Measurements from ENCODE around the gene GNL2.
"Not testable (repeated sequence)": the region's sequence is repeated elsewhere in the genome, so short reads cannot be mapped to it uniquely, and the experiment has no call there.

The GNL2 gene

DNA sequence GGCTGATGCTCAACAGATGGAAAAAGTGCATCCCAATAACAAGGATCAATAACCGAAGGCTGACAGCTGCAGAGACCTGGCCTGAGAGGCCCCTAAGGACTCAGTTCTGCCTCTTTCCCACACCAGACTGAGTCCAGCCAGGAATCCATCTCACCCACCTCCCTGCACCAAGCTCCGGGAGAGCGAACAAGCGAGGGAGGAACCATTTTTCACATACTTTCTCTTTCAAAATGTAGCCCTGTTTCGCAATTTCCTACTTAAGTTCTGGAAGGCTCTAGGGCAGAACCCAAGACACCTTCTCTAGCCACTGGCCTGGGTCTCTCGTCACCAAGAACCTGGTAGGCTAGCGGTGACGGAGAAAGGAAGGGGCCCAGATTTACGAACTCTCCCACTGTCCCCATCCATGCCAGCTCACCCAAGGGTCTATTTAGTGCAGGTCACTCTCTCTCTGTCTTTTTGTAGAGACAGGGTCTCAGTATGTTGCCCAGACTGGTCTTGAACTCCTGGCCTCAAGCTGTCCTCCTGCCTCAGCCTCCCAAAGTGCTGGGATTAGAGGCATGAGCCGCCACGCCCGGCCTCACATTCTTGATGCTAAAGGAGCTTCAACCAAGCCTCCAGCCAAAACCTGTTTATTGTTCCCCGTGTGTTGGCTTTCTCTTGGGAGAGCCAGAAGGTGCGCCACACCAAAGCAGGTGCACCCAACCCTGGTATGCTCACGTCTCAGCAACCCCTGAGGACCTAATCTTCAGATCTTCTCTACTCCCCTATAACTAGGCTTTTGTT lies 10.9 kb upstream of the GNL2 start:
- DNase-seq: no peak

DNA sequence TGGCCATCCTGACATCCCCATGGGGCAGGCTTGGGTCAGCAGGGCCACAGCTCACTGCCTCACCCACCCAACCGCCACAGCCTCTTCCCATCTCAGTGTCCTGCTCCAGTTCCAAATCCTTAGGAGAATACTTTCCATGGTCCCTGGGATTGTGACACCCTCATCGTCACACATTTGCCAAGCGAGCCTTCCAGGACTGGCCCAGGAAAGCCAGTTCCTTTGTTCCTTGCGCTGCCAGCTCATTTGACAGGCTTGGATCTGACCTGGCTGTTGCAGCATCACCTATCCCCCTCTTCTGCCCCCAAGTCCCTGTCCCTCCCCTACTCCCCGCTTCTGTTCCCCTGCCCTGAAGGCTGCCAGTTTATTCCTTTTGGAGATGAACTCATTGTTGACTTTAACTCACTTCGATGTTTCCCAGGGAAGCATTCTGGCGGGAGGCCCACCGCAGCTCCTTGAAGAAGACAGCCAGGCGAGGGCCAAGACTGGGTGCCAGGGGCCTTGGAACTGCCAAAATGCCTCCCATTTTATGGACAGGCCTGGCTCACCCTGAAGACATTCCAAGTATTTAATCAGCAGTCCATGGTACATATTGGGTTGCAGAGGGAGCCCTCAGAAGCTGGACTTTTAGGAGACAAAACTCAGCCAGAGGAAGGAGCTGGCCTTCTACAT lies 10.2 kb upstream of the GNL2 start:
- no peak for DNase-seq

DNA sequence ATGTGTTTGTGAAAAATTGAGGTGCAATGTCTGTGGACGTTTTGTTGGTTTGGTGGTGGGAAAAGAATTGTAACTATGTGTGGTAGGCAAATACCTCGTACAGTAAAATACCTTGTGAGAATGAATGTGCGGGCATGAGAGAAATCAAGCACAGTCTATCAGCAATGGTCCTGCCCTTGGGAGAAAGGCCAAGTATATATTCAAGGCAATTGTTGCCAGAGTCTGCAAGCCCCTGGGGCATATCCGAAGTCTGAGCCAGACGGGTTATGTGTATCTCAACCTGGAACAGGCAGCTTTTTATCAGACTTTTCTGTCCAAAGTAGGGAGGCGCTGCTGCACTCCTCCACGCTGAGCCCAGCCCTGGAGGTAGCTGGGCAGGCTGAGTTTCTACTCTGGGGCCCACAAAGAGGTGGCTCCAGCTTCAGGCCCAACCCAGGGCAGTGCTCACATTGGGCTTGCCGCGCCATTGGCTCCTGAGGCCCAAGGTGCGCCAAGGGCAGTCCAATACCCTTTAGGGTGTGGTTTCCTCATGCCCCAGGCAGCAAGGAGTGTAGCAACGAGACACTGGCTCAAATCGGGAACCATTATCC lies 9.4 kb upstream of the GNL2 start:
- DNase-seq: no peak

GRCh38 chr1:37602750-37603694 lies 7.3 kb upstream of the GNL2 start:
- DNase-seq: no peak

GRCh38 chr1:37601441-37601840 lies 5.7 kb upstream of the GNL2 start:
- no peak for DNase-seq

GRCh38 chr1:37599940-37600339 lies 4.2 kb upstream of the GNL2 start:
- no peak for DNase-seq

DNA sequence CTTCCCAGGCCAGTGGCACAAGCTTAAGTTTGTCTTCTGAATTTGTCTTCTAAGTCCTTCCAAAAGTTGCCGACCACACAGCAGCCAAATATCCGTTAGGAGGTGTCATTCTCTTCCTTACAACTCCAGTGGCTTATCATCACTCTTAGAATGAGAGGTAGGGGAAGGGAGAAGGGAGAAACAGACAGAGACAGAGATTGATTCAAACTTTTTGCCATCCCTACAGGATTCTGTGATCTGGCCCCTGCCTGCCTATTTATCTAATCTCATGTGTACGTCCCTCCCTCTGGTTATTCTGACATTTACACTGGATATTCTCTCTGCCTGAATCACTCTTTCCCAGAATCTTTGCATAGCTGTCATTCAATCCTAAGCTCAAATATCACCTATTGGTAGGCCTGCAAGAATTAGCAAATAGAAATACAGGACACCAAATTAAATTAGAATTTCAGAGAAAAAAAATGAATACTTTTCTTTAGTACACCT lies 488 bp upstream of the GNL2 start:
- DNase-seq: no peak

- no peak for DNase-seq
These were observed 2.0 kb downstream of the GNL2 start for GRCh38 chr1:37593726-37594125.

- no peak for DNase-seq
These were observed 6.8 kb downstream of the GNL2 start for GRCh38 chr1:37588939-37589338.

DNA sequence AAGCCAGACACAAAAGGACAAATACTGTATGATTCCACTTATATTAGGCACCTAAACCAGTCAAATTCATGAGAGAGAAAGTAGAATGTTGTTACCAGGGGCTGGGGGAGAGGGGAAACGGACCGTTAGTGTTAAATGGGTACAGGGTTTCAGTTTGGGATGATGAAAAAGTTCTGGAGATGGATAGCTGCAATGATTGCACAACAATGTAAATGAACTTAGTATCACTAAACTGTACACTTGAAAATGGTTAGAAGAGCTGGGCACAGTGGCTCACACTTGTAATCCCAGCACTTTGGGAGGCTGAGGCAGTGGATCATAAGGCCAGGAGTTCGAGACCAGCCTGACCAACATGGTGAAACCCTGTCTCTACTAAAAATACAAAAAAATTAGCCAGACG lies 11.2 kb downstream of the GNL2 start:
- not testable (repeated sequence) for DNase-seq

GRCh38 chr1:37575692-37576091 lies 20.0 kb downstream of the GNL2 start:
- DNase-seq: no peak

GRCh38 chr1:37574834-37575480 lies 20.8 kb downstream of the GNL2 start:
- DNase-seq: no peak

DNA sequence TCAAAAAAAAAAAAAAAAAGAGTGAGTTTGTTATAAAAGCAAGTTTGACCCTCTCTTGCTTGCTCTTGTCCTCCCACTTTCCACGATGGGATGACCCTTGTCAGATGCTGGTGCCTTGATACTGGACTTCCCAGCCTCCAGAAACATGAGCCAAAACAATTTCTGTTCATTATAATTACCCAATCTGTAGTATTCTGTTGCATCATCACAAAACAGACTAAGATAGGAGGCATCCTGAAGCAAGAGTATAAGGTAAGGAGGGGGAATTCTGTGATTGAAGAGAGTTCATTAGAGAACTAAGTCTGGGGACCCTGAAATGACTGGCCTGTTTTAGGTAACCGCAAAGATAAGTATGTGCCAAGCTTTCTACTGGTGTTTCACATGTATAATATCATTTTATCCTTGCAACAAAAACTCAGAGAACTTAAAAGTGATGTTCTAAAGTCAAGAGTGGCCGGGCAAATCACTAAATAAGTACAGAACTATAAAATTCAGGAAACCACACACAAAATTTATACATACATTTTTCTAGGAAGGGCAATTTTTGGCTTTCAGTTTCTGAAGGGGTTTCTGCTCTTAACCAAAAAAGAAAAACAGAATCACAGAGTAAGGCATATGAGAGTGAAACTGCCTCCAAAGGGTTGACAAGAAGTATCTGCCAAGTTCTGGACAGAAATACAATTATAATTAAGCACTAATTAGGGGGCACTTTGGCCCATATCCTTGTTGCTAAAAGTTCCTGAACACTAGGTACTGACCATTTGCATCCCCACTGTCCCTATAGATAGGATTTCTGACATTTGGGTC lies 25.0 kb downstream of the GNL2 start:
- no peak for DNase-seq

GRCh38 chr1:37567023-37567422 lies 28.7 kb downstream of the GNL2 start:
- no peak for DNase-seq

DNA sequence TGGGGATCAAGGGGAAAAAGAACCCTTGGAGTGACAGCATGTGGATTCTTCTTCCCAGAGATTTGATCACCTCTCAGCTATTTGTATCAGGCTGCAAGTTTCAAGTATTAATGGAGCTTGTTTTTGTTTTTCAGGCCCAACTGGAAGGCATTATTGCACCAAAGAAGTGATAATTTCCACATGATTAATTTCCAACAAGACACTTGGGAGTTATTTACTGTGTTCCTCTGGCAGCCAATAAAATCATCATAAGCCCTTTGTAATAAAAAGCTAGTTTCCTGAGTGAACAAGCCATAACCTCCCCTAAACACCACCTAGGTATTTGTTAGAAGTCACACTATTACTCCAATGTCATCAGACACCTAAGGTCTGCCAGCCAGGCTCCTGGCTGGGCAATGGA lies 30.8 kb downstream of the GNL2 start:
- no peak for DNase-seq

- DNase-seq: no peak
These were observed 32.8 kb downstream of the GNL2 start for GRCh38 chr1:37562984-37563383.

- DNase-seq: no peak
These were observed 34.3 kb downstream of the GNL2 start for GRCh38 chr1:37561133-37562132.

DNA sequence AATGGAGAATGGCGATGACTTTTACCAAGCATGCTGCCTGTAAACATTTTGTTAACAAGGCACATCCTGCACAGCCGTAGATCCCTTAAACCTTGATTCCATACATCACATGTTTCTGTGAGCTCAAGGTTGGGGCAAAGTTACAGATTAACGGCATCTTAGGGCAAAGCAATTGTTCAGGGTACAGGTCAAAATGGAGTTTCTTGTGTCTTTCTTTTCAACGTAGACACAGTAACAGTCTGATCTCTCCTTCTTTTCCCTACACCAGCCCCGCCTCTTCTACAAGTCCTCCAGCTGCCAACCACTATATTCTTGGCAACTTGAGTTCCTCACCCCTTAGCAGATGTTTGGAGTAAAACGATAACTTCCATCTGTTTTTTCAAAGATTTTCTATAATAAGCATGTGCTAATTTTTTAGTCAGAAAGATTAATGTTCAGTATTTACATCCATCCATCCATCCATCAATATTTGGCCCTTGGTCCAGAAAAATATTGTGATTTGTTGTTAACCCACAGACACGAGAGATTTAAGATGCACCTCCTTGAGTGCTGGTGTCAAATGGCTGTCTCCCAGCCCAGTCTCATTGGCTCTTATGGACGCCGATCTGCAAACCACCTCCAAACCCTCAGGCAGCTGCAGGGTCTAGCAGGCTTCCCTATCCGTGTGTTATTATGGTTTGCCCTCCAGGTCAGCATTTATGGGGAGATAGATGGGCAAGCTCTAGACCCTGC lies 35.2 kb downstream of the GNL2 start:
- no peak for DNase-seq

DNA sequence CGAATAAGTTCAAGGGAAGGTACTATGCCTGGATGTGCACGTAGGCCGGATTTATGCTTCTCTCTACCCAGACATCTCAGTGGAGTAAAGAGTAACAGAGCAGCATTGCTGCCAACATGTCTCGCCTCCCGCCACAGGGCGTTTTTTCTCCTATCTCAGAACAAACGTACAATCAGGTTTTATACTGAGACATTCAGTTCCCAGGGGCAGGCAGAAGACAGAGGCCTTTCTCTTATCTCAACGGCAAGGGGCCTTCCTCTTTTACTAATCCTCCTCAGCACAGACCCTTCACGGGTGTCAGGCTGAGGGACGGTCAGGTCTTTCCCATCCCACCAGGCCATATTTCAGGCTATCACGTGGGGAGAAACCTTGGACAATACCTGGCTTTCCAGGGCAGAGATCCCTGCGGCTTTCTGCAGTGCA lies 35.8 kb downstream of the GNL2 start:
- not testable (repeated sequence) for DNase-seq
